Keratinocyte (primary cell): Measurements from ENCODE around the gene USP34.

Source experiments
- EZH2 ChIP-seq: IDR thresholded peaks from one replicate; pipeline ENCODE4 v1.6.1; 2012; ENCODE audit warnings: inconsistent platforms, mild to moderate bottlenecking, low read length, moderate library complexity
- TF ChIP-seq, protein P1 (sequence below), 3 experiments: IDR thresholded peaks in 1 of 3; conservative IDR thresholded peaks in 1 of 3; optimal IDR thresholded peaks in 1 of 3; 2 replicates in 2 of 3; 3 replicates in 1 of 3; pipeline versions ENCODE3 to v1.5.1; 2011; ENCODE audit warnings: low read length in 3 of 3, mild to moderate bottlenecking in 3 of 3, moderate library complexity in 2 of 3, control low read depth in 1 of 3, inconsistent platforms in 1 of 3; ENCODE audit not compliant: insufficient read depth in 2 of 3; ENCODE audit errors: extremely low read depth in 1 of 3

DNA sequence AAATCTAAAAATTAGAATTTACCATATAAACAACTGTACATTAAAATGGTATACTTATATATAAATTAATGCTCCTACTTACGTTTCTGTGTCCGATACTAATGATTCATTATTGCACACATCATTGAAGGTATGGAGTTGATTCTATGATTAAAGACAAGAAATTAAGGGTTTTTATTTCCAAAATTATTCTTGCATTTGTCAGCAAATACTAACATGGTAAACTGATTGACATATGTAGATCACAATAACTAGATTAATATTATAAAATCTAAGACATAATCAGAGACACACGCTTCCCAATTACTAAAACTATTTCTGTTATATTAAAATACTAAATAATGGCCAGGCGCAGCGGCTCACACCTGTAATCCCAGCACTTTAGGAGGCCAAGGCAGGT, 92.6 kb downstream of the USP34 start:
- TF ChIP-seq, protein P1, sequence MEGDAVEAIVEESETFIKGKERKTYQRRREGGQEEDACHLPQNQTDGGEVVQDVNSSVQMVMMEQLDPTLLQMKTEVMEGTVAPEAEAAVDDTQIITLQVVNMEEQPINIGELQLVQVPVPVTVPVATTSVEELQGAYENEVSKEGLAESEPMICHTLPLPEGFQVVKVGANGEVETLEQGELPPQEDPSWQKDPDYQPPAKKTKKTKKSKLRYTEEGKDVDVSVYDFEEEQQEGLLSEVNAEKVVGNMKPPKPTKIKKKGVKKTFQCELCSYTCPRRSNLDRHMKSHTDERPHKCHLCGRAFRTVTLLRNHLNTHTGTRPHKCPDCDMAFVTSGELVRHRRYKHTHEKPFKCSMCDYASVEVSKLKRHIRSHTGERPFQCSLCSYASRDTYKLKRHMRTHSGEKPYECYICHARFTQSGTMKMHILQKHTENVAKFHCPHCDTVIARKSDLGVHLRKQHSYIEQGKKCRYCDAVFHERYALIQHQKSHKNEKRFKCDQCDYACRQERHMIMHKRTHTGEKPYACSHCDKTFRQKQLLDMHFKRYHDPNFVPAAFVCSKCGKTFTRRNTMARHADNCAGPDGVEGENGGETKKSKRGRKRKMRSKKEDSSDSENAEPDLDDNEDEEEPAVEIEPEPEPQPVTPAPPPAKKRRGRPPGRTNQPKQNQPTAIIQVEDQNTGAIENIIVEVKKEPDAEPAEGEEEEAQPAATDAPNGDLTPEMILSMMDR (optimal IDR thresholded peaks at IDR 0.05 in 1 of 3, IDR thresholded peaks at IDR 0.05 in 1 of 3, conservative IDR thresholded peaks at IDR 0.05 in 1 of 3; ENCODE audit: extremely low read depth in 1 of 3, insufficient read depth in 2 of 3, low read length in 3 of 3): no peak
- TF ChIP-seq EZH2: no peak
